Fibroblast of villous mesenchyme (primary cell): ENCODE data around the gene HLA-DRA. TPM values are rescaled to one million over a fixed set of nuclear protein-coding genes. Genes with fewer than 3 reads are reported as not detected.

Experiments
- DNase-seq: peaks from one replicate; pipeline ENCODE4 v3.0.0-alpha.2; 2010; ENCODE audit warnings: low read depth
- H3K4me3 ChIP-seq: 2 replicates; pipeline ENCODE4 v1.5.1; 2011; ENCODE audit warnings: low read depth, mild to moderate bottlenecking, low read length
- total RNA-seq: library from RNA; depleted of rRNA; stranded (reverse); fragments of >200 nt; gene quantifications from 2 replicates; pipeline ENCODE4 v1.2.3, GENCODE V29; 2012
- TF ChIP-seq, protein P1 (sequence below): IDR thresholded peaks from 2 replicates; pipeline ENCODE4 v1.5.1; 2012; ENCODE audit warnings: low read depth, mild to moderate bottlenecking, low read length; ENCODE audit not compliant: insufficient read depth

HLA-DRA gene
- total RNA-seq, 1 donor = not detected

DNA sequence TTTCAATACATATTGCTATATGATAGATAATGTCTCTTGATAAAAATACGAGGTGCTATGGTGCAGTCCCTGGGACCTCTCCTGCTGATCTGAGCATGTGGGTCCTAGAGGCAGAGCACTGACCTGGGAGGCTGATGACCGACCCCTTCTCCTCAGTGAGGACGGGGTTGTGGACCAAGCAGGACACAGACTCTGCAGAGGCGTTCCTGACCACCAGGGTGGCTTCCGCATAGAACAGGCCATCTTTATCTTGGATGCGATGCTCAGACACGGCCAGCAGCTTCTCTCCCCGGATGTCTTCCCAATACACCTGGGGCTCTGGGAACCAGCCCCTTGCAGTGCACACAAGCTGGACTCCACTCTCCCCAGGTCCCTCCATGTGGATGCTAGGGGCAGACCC lies 36.9 kb upstream of the HLA-DRA start:
- no peak for DNase-seq
- H3K4me3 ChIP-seq = no peak overlapping the region
- TF ChIP-seq, protein P1, sequence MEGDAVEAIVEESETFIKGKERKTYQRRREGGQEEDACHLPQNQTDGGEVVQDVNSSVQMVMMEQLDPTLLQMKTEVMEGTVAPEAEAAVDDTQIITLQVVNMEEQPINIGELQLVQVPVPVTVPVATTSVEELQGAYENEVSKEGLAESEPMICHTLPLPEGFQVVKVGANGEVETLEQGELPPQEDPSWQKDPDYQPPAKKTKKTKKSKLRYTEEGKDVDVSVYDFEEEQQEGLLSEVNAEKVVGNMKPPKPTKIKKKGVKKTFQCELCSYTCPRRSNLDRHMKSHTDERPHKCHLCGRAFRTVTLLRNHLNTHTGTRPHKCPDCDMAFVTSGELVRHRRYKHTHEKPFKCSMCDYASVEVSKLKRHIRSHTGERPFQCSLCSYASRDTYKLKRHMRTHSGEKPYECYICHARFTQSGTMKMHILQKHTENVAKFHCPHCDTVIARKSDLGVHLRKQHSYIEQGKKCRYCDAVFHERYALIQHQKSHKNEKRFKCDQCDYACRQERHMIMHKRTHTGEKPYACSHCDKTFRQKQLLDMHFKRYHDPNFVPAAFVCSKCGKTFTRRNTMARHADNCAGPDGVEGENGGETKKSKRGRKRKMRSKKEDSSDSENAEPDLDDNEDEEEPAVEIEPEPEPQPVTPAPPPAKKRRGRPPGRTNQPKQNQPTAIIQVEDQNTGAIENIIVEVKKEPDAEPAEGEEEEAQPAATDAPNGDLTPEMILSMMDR = no peak

GRCh38 chr6:32405656-32406055 lies 34.0 kb upstream of the HLA-DRA start:
- DNase-seq = no peak
- no peak overlapping the region for H3K4me3 ChIP-seq
- TF ChIP-seq, protein P1 = no peak

GRCh38 chr6:32406197-32406596 lies 33.5 kb upstream of the HLA-DRA start:
- no peak overlapping the region for H3K4me3 ChIP-seq
- no peak for DNase-seq
- TF ChIP-seq, protein P1 = no peak

DNA sequence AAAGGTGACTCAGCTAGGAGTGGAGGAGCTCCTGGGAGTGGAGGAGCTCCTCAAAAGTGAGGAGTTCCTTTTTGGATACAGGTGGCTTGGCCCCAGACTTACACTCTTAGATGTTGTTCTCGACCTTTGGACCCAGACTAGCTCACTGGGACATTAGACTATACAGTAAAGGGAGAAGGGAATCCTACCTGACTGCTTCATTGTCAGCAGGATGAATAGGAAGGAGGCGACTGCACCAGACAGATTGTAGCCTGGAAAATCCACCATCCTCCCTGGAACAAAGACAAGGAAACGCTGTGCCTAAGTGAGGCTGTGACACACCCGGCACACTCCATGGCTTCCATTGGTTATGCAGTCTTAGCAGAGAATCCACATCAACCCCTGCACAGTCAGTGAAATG lies 32.8 kb upstream of the HLA-DRA start, which contains the start of gene BTNL2:
Gene BTNL2, minus strand, starts transcription at position 325 of the 400 bp plus-strand sequence. Its CDS starts 58 bp downstream, at position 267.
- no peak for DNase-seq
- no peak within 1 kb of the TSS for H3K4me3 ChIP-seq

GRCh38 chr6:32410906-32411305 lies 28.8 kb upstream of the HLA-DRA start:
- no peak for DNase-seq
- no peak overlapping the region for H3K4me3 ChIP-seq
- TF ChIP-seq, protein P1 = no peak

More for the DNA sequence above, 32.8 kb upstream of the HLA-DRA start, which contains the start of gene BTNL2:
- TF ChIP-seq, protein P1 = no peak

DNA sequence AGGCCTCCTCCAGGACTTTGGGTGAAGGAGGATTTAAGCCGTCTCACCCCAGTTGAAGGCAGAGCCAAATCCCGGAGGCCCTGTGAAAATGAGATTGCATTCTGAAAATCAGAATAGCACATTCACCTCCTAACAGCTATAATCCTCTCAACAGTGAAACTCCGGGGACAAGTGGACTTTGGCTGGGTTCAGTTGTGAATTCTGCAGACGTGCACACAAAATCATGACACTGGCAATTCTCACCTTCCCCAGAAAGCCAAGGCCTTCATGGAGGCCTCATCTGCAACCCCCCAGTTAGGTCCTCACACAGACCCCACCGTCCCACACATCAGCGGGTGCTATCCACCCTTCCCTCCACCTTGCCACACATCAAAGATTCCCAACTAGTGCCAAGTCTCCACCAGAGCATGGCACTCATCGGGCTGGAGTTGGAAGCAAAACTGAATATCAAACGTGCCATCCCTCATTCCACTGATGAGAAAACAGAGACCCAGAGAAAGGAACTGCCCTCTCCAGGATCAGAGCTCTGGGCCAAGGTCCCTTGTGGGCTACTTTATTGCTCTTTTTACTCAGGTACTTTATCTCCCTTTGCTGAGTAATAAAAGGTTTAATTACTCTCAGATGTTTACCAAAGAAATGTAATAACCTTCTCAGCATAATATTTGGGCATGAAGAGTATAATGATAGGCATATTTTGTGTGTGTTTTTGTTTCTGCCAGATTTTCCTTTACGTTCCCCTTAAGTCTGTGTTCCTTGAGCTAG lies 27.9 kb upstream of the HLA-DRA start:
- TF ChIP-seq, protein P1 = no peak
- no peak overlapping the region for H3K4me3 ChIP-seq
- DNase-seq = no peak
